Thoracic aorta (tissue), 2 donors: ENCODE measurements around the gene AKAP17A. TPM values are rescaled to one million over a fixed set of nuclear protein-coding genes. Genes with fewer than 3 reads are reported as not detected.

Source experiments
- ATAC-seq: fragments of 150-250 bp; one replicate; pipeline ENCODE4 v1.8.0; 2017; ENCODE audit warnings: low read depth; ENCODE audit not compliant: insufficient number of reproducible peaks, low FRiP score
- DNase-seq: peaks from one replicate; pipeline ENCODE4 v3.0.0-alpha.2; 2020; ENCODE audit warnings: low spot score
- H3K27ac ChIP-seq, 2 donors: fragments of 200-600 bp; sonication (generic); 1 replicate in 1 of 2; 2 replicates in 1 of 2; pipeline ENCODE4 v1.5.1; 2016; ENCODE audit warnings: mild to moderate bottlenecking in 2 of 2, moderate library complexity in 2 of 2
- H3K27me3 ChIP-seq: fragments of 200-600 bp; sonication (generic); replicated peaks from 2 replicates; pipeline ENCODE4 v1.6.0; 2016; ENCODE audit warnings: mild to moderate bottlenecking; ENCODE audit not compliant: insufficient read depth
- H3K36me3 ChIP-seq: fragments of 200-600 bp; sonication (generic); one replicate; pipeline ENCODE4 v1.5.1; 2016
- H3K4me1 ChIP-seq, 2 donors: fragments of 200-600 bp; sonication (generic); 1 replicate in 1 of 2; 2 replicates in 1 of 2; pipeline versions ENCODE4 v1.5.1 to v1.6.0; 2016; ENCODE audit warnings: low read depth in 2 of 2, mild to moderate bottlenecking in 1 of 2; ENCODE audit not compliant: control insufficient read depth in 1 of 2
- H3K4me3 ChIP-seq: fragments of 200-600 bp; sonication (generic); 2 replicates; pipeline ENCODE4 v1.5.1; 2016; ENCODE audit warnings: mild to moderate bottlenecking
- H3K9me3 ChIP-seq: fragments of 200-600 bp; sonication (generic); 2 replicates; pipeline ENCODE4 v1.5.1; 2016
- total RNA-seq, 2 donors: library from RNA; depleted of rRNA; stranded (reverse); fragments of >200 nt; gene quantifications; one replicate each; pipeline versions ENCODE4 v1.1.0 to v1.2.3, GENCODE V29; 2016
- TF ChIP-seq, protein P1 (sequence below): fragments of 200-600 bp; sonication (generic); IDR thresholded peaks from one replicate; pipeline ENCODE4 v1.5.1; 2019; ENCODE audit warnings: antibody characterized with exemption

Gene AKAP17A, protein sequence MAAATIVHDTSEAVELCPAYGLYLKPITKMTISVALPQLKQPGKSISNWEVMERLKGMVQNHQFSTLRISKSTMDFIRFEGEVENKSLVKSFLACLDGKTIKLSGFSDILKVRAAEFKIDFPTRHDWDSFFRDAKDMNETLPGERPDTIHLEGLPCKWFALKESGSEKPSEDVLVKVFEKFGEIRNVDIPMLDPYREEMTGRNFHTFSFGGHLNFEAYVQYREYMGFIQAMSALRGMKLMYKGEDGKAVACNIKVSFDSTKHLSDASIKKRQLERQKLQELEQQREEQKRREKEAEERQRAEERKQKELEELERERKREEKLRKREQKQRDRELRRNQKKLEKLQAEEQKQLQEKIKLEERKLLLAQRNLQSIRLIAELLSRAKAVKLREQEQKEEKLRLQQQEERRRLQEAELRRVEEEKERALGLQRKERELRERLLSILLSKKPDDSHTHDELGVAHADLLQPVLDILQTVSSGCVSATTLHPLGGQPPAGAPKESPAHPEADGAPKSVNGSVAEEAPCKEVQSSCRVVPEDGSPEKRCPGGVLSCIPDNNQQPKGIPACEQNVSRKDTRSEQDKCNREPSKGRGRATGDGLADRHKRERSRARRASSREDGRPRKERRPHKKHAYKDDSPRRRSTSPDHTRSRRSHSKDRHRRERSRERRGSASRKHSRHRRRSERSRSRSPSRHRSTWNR
- total RNA-seq: 10 to 100 TPM; 53.3 to 71.5 TPM

- peak; percentile 65 for DNase-seq
- Histone ChIP-seq H3K4me3 (peak within 1 kb of the TSS; percentile 93), H3K36me3 (peaks cover 28% of the 10 kb centered on the region), H3K27me3 (no peaks in the 10 kb centered on the region), H3K4me1 (peaks cover 13 to 17% of the 10 kb centered on the region in 2 donors), H3K27ac (peak within 1 kb of the TSS; percentile 63 to 66), H3K9me3 (no peaks in the 10 kb centered on the region)
- peak; percentile 97 for ATAC-seq
- TF ChIP-seq, protein P1, sequence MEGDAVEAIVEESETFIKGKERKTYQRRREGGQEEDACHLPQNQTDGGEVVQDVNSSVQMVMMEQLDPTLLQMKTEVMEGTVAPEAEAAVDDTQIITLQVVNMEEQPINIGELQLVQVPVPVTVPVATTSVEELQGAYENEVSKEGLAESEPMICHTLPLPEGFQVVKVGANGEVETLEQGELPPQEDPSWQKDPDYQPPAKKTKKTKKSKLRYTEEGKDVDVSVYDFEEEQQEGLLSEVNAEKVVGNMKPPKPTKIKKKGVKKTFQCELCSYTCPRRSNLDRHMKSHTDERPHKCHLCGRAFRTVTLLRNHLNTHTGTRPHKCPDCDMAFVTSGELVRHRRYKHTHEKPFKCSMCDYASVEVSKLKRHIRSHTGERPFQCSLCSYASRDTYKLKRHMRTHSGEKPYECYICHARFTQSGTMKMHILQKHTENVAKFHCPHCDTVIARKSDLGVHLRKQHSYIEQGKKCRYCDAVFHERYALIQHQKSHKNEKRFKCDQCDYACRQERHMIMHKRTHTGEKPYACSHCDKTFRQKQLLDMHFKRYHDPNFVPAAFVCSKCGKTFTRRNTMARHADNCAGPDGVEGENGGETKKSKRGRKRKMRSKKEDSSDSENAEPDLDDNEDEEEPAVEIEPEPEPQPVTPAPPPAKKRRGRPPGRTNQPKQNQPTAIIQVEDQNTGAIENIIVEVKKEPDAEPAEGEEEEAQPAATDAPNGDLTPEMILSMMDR: no peak
These were observed at the start of gene AKAP17A for GRCh38 chrX:1591102-1591862. Gene AKAP17A, plus strand, starts transcription at chrX:1591604. Its CDS starts 1,859 bp downstream, at chrX:1593463.

DNA sequence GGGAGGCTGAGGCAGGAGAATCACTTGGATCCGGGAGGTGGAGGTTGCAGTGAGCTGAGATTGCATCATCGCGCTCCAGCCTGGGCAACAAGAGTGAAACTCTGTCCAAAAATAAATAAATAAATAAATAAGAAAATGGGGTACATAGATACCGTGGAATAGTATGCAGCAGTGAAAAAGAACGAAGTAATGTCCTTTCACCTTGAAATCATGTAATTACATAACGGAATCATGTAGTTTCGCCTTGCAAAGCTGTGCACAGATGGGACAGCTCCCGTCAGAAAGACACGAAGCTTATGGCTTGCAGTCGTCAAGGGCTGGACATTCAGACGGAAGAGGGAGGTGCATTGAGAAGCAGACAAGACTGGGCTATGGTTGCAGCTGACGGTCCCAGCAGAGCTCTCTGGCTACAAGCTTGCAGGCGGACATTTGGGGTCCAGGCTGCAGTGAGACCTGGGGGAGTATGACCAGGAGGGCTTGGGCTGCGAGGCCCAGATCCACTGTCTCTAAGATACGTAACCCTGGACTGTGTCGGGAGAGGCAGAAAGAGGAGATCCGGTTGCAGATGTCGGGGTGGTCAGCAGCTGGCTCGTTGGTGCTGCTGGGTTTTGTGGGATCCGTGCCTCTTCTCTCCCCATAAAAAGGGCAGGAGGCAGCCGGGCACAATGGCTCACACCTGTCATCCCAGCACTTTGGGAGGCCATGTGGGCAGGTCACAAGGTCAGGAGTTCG is 48.2 kb upstream of the AKAP17A start:
- Histone ChIP-seq H3K4me3 (no peak overlapping the region), H3K27ac (no peak overlapping the region), H3K27me3 (no peaks in the 10 kb centered on the region), H3K9me3 (no peaks in the 10 kb centered on the region), H3K4me1 (no peaks in the 10 kb centered on the region), H3K36me3 (no peaks in the 10 kb centered on the region)
- DNase-seq: no peak
- no peak for ATAC-seq
- TF ChIP-seq, protein P1: no peak

DNA sequence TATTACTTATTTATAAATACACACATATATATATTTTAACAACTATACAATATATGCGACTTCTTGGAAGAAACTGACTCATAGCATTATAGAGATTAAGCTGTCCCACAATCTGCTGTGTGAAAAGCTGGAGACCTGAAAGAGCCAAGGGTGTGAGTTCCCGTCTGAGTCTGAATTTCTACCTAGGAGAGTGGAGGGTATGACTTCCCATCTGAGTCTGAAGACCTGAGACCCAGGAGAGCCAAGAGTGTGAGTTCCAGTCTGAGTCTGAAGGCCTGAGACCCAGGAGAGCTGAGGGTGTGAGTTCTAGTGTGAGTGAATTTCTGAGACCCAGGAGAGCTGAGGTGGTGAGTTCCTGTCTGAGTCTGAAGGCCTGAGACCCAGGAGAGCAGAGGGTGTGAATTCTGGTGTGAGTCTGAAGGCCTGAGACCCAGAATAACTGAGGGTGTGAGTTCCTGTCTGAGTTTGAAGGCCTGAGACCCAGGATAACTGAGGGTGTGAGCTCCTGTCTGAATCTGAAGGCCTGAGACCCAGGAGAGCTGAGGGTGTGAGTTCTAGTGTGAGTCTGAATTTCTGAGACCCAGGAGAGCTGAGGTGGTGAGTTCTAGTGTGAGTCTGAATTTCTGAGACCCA is 45.5 kb upstream of the AKAP17A start:
- TF ChIP-seq, protein P1: no peak
- H3K36me3 ChIP-seq: no peaks in the 10 kb centered on the region
- H3K4me1 ChIP-seq: no peaks in the 10 kb centered on the region
- no peaks in the 10 kb centered on the region for H3K9me3 ChIP-seq
- H3K4me3 ChIP-seq: no peak overlapping the region
- H3K27ac ChIP-seq: no peak overlapping the region
- ATAC-seq (no peak), DNase-seq (no peak)
- H3K27me3 ChIP-seq: no peaks in the 10 kb centered on the region

DNA sequence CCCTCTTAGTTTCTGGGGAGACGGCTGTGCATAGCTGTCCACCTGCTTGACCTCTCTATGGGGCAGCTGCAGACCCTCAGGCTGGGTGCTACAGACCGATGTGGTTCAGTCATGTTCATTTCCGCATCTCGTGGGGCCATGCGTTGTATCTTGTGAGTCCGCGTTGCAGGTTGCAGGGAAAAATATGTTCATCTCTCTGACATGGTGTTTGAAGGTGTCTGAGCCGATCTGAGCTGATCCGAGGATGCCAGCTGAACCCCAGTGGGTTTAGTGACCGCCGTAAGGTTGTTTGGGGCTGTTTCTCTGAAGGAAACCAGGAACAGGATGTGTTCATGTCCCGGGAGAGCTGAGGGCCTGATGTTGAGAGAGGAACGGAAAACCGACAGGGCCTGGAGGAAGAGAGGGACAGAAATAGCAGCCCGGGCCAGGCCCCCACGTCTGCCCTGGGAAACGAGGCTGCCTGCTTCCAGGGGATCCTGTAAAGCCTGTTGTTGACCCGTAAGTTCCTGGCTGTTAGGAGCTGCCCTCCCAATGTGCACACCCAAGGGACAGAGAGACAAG is 44.6 kb upstream of the AKAP17A start:
- H3K27me3 ChIP-seq: no peaks in the 10 kb centered on the region
- no peak for ATAC-seq
- TF ChIP-seq, protein P1: no peak
- no peaks in the 10 kb centered on the region for H3K36me3 ChIP-seq
- no peak for DNase-seq
- no peak overlapping the region for H3K4me3 ChIP-seq
- no peaks in the 10 kb centered on the region for H3K4me1 ChIP-seq
- no peaks in the 10 kb centered on the region for H3K9me3 ChIP-seq
- no peak overlapping the region for H3K27ac ChIP-seq
